GM12878 (cell line): ENCODE measurements around the gene DHX30. TPM values are rescaled to one million over a fixed set of nuclear protein-coding genes. Genes with fewer than 3 reads are reported as not detected.

Source experiments
- ATAC-seq: fragments of 200-7000 bp; cut with Tn5 transposase; 3 replicates; pipeline ENCODE4 v1.9.1; 2020; ENCODE audit warnings: mild to moderate bottlenecking, moderate library complexity
- BruUV-seq: library from RNA; stranded (reverse); fragments of 400-500 nt; replicated peaks from 2 replicates; lab custom pipeline; 2021; lab: Mats Ljungman, UMichigan
- CTCF ChIA-PET: fragments of 300-600 bp; sonication (Branson Sonifier 250); formaldehyde crosslinking; extraction: SDS; loops from one replicate; lab custom pipeline; 2021; ENCODE audit warnings: inconsistent platforms; lab: Yijun Ruan, JAX
- POLR2A ChIA-PET: fragments of 350-600 bp; formaldehyde crosslinking; extraction: SDS; loops from one replicate; lab custom pipeline; 2021; ENCODE audit warnings: inconsistent platforms; lab: Charles Lee
- RAD21 ChIA-PET: fragments of 300-600 bp; sonication (Branson Sonifier 250); formaldehyde crosslinking; loops from one replicate; lab custom pipeline; 2023; ENCODE audit warnings: antibody characterized with exemption; ENCODE audit not compliant: unreplicated experiment; lab: Charles Lee
- SMC1A ChIA-PET: fragments of 300-600 bp; sonication (Branson Sonifier 250); formaldehyde crosslinking; loops from one replicate; lab custom pipeline; 2023; ENCODE audit not compliant: unreplicated experiment, uncharacterized antibody; lab: Charles Lee
- DNase-seq: peaks from one replicate; pipeline ENCODE4 v3.0.0-alpha.2; 2011; ENCODE audit warnings: low read depth, low spot score
- FAIRE-seq: peaks from 3 replicates; lab custom pipeline; 2011; peaks lifted over from hg19 to GRCh38; lab: Jason Lieb, UNC
- H2AFZ ChIP-seq: 2 replicates; pipeline ENCODE4 v1.6.0; 2011; ENCODE audit warnings: low read depth, low read length, control low read depth; ENCODE audit not compliant: control insufficient read depth
- H3K27ac ChIP-seq: 2 replicates; pipeline ENCODE4 v1.5.1; 2011; ENCODE audit warnings: control low read depth; ENCODE audit not compliant: control insufficient read depth, insufficient read depth
- H3K27me3 ChIP-seq, 2 experiments: replicated peaks in 1 of 2; 2 replicates each; pipeline versions ENCODE4 v1.6.0 to v1.6.1; 2011; ENCODE audit warnings: low read length in 1 of 2; ENCODE audit not compliant: control insufficient read depth in 2 of 2, insufficient read depth in 2 of 2
- H3K36me3 ChIP-seq, 2 experiments: 2 replicates each; pipeline ENCODE4 v1.5.1; 2011; ENCODE audit warnings: low read length in 1 of 2; ENCODE audit not compliant: control insufficient read depth in 2 of 2, insufficient read depth in 2 of 2
- H3K4me1 ChIP-seq: 2 replicates; pipeline ENCODE4 v1.6.1; 2011; ENCODE audit warnings: mild to moderate bottlenecking, low read length, moderate library complexity, mixed read lengths; ENCODE audit not compliant: control insufficient read depth, insufficient read depth
- H3K4me2 ChIP-seq: 2 replicates; pipeline ENCODE4 v1.6.0; 2011; ENCODE audit warnings: control low read depth; ENCODE audit not compliant: control insufficient read depth, insufficient read depth
- H3K4me3 ChIP-seq: fragments of 200-600 bp; sonication (generic); 2 replicates; pipeline ENCODE4 v1.5.1; 2016
- H3K79me2 ChIP-seq: 2 replicates; pipeline ENCODE4 v1.6.0; 2011; ENCODE audit warnings: low read length; ENCODE audit not compliant: control insufficient read depth, insufficient read depth
- H3K9ac ChIP-seq: 2 replicates; pipeline ENCODE4 v1.8.0; 2011; ENCODE audit warnings: low read length, control low read depth, mixed read lengths; ENCODE audit not compliant: control insufficient read depth, insufficient read depth
- H3K9me3 ChIP-seq: replicated peaks from 3 replicates; pipeline ENCODE4 v1.5.1; 2011; ENCODE audit warnings: mild to moderate bottlenecking, low read length; ENCODE audit not compliant: control insufficient read depth, insufficient read depth
- H4K20me1 ChIP-seq: 2 replicates; pipeline ENCODE4 v1.6.0; 2011; ENCODE audit not compliant: control insufficient read depth, insufficient read depth
- CBX3 ChIP-seq: fragments of 200-600 bp; sonication (generic); IDR thresholded peaks from 2 replicates; pipeline ENCODE4 v1.6.1; 2016; ENCODE audit warnings: low read depth, borderline replicate concordance
- CHD1 ChIP-seq: IDR thresholded peaks from 2 replicates; pipeline ENCODE4 v1.6.1; 2012; ENCODE audit warnings: low read depth, low read length, improper control_type of control experiment
- CREB1 ChIP-seq: IDR thresholded peaks from 2 replicates; pipeline ENCODE4 v1.6.1; 2012; ENCODE audit warnings: low read depth, mild to moderate bottlenecking, inconsistent platforms
- HDAC2 ChIP-seq: fragments of 200-600 bp; sonication (generic); IDR thresholded peaks from 2 replicates; pipeline ENCODE4 v1.6.1; 2017
- MXI1 ChIP-seq: fragments of 150-350 bp; IDR thresholded peaks from 2 replicates; pipeline ENCODE4 v1.6.1; 2011; ENCODE audit warnings: low read depth, mild to moderate bottlenecking, inconsistent platforms, low read length, improper control_type of control experiment
- NR2F1 ChIP-seq: fragments of 450-650 bp; conservative IDR thresholded peaks from 2 replicates; pipeline ENCODE4 v1.6.1; 2017; ENCODE audit warnings: mild to moderate bottlenecking
- RAD51 ChIP-seq: fragments of 450-650 bp; IDR thresholded peaks from 2 replicates; pipeline ENCODE4 v1.6.1; 2016; ENCODE audit warnings: moderate library complexity, mild to moderate bottlenecking, inconsistent platforms
- RBBP5 ChIP-seq: fragments of 200-600 bp; sonication (generic); conservative IDR thresholded peaks from 2 replicates; pipeline ENCODE4 v1.6.1; 2016
- RFX5 ChIP-seq: IDR thresholded peaks from 2 replicates; pipeline ENCODE4 v1.6.1; 2011; ENCODE audit warnings: low read depth, low read length, improper control_type of control experiment
- SP1 ChIP-seq: IDR thresholded peaks from one replicate; pipeline ENCODE4 v1.6.1; 2011; ENCODE audit warnings: low read depth, low read length
- WGBS: methylation state at CpG from one replicate; pipeline ENCODE4 v1.1.6; 2016; ENCODE audit warnings: low lambda C conversion rate; ENCODE audit not compliant: insufficient replicate concordance, insufficient coverage; ENCODE audit errors: missing lambda C conversion rate; 5-methylcytosine and 5-hydroxymethylcytosine counted together
- in situ Hi-C: fragments of 300-500 bp; cut with MboI; formaldehyde crosslinking; loops from 9 replicates; pipeline ENCODE4 v1.14.3; 2018; ENCODE audit warnings: mixed read lengths
- intact Hi-C: fragments of 100-400 bp; cut with micrococcal nuclease; formaldehyde crosslinking; loops from one replicate; pipeline ENCODE4 v1.14.2; 2022; ENCODE audit not compliant: unreplicated experiment
- polyA plus RNA-seq, 11 experiments: library from polyadenylated mRNA; depleted of rRNA in 4 of 11; unstranded in 6 of 11; stranded (reverse) in 5 of 11; fragments of >200 nt; fragmentation: Nextera tagmentation in 4 of 11; fragmentation: Illumina TruSeq in 1 of 11; extraction: Ambion mirVana in 4 of 11; extraction: Trizol in 1 of 11; gene quantifications; 1 replicate in 1 of 11; 2 replicates in 10 of 11; pipeline versions ENCODE4 v1.2.1 to v1.2.3, GENCODE V29; 2011 to 2016; ENCODE audit warnings: inconsistent platforms in 2 of 11, missing spikeins in 2 of 11, low read depth in 1 of 11
- total RNA-seq, 4 experiments: library from RNA; depleted of rRNA in 3 of 4; stranded (reverse); fragments of >200 nt in 3 of 4; fragmentation: Illumina TruSeq in 1 of 4; extraction: Trizol in 1 of 4; gene quantifications; 2 replicates each; pipeline versions ENCODE4 v1.2.1 to v1.2.3, GENCODE V29; 2013 to 2021
- TF ChIP-seq, protein P1 (sequence below): fragments of 450-650 bp; IDR thresholded peaks from 2 replicates; pipeline ENCODE4 v1.6.1; 2017; ENCODE audit warnings: low read depth, mild to moderate bottlenecking, moderate library complexity
- TF ChIP-seq, protein P2 (sequence below): fragments of 450-650 bp; formaldehyde crosslinking; IDR thresholded peaks from 2 replicates; pipeline ENCODE4 v1.4.0; 2020; ENCODE audit warnings: mild to moderate bottlenecking, moderate library complexity
- TF ChIP-seq, protein P3 (sequence below): fragments of 450-650 bp; IDR thresholded peaks from 2 replicates; pipeline ENCODE4 v1.6.1; 2017; ENCODE audit warnings: mild to moderate bottlenecking, moderate library complexity

Gene DHX30
- total and polyA plus RNA-seq, 10 of the 15 experiments (the other 5 are each of a cell fraction or from before 2014, with no cell fraction given): 9.5 to 75.3 (median 47.8) TPM

DNA sequence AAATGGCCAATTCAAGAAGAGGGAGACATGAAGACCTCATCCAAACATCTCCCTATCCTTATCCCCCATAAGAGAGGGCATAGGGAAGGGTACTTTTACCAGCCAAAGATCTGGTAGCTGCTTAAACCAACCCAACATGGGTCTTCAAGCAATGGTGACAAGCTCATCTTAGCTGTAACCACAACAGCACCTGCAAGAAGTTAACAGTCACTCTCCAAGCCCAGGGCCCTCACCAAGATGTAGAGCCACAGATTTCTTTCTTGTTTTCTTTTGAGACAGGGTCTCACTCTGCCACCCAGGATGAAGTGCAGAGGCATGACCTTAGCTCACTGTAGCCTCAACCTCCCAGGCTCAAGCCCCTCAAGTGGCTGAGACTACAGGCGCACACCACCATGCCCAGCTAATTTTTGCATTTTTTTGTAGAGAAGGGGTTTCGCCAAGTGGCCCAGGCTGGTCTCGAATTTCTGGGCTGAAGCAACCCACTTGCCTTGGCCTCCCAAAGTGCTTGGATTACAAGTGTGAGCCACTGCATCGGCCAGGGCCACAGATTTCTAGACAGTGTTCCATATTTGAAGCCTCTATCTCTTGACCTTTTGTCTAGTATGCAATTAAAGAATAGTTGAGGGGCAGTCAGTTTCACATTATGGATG, 57.1 kb downstream of the DHX30 start (continued):
- TF ChIP-seq, protein P1, sequence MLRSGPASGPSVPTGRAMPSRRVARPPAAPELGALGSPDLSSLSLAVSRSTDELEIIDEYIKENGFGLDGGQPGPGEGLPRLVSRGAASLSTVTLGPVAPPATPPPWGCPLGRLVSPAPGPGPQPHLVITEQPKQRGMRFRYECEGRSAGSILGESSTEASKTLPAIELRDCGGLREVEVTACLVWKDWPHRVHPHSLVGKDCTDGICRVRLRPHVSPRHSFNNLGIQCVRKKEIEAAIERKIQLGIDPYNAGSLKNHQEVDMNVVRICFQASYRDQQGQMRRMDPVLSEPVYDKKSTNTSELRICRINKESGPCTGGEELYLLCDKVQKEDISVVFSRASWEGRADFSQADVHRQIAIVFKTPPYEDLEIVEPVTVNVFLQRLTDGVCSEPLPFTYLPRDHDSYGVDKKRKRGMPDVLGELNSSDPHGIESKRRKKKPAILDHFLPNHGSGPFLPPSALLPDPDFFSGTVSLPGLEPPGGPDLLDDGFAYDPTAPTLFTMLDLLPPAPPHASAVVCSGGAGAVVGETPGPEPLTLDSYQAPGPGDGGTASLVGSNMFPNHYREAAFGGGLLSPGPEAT: no peak
- TF ChIP-seq CREB1: no peak
- TF ChIP-seq RAD51: no peak
- no peak for TF ChIP-seq HDAC2
- TF ChIP-seq CBX3: no peak
- TF ChIP-seq RFX5: no peak
- TF ChIP-seq, all 136 proteins: peak for 0

DNA sequence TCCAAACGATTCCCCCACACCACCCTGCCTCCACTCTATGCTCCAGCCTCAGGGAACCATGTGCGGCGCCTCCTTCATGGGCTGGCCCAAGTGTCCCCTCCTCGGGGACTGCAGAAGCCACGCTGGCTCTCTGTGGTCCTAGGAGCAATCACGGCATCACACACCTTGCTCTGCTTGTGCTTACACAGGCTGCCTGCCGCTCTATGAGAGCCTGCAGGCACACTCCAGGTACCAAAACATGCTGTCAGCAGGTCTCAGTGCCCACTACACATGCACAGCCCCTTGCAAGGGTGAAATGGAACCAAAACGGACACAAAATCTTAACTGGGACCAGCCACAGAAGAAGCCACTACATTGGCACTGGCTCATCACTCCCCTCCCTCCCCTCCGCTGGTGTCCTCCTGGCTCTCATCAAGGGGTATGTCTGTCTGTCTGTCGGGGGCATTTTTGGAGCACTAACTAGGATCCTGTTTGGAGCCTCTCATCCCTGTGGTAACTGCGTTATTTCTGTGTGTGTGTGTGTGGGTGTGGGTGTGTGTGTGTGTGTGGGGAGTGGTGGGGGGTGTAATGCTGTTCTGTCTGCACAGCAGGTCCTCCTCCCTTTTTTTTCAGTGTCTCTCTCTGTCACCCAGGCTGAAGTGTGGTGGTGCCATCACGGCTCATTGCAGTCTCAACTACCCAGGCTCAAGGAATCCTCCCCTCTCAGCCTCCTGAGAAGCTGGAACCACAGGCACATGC, 60.6 kb downstream of the DHX30 start:
- H3K36me3 ChIP-seq: peaks cover 17 to 23% of the 10 kb centered on the region in 2 experiments; a peak in 3 of 4 replicates
- WGBS: 90% methylated on average over 12 of the region's 12 CpGs
- H3K4me2 ChIP-seq: no peak overlapping the region
- no peaks in the 10 kb centered on the region for H3K9me3 ChIP-seq
- ChIA-PET POLR2A (interaction anchor here (0.6 kb wide), 1 partner anchor 86 kb away, joined by 6 read pairs; no protein-coding TSS in a partner anchor), CTCF (interaction anchor here (2.8 kb wide), 1 partner anchor 126 kb away, joined by 10 read pairs; no protein-coding TSS in a partner anchor), SMC1A (no interaction called here), RAD21 (no interaction called here)
- ATAC-seq: no peak
- H3K4me1 ChIP-seq: no peaks in the 10 kb centered on the region
- no peaks in the 10 kb centered on the region for H3K79me2 ChIP-seq
- intact Hi-C loops (no loop called here), in situ Hi-C loops (no loop called here)
- DNase-seq: no peak
- H2AFZ ChIP-seq: no peak overlapping the region
- no peak overlapping the region for H3K4me3 ChIP-seq
- no peaks in the 10 kb centered on the region for H4K20me1 ChIP-seq
- no peak for FAIRE-seq
- H3K9ac ChIP-seq: no peak overlapping the region
- H3K27ac ChIP-seq: no peak overlapping the region
- BruUV-seq: no TSS peak
- H3K27me3 ChIP-seq: no peaks in the 10 kb centered on the region
- TF ChIP-seq RBBP5 (no peak), MXI1 (no peak), NR2F1 (no peak), SP1 (no peak), CHD1 (no peak)
- TF ChIP-seq, protein P2, sequence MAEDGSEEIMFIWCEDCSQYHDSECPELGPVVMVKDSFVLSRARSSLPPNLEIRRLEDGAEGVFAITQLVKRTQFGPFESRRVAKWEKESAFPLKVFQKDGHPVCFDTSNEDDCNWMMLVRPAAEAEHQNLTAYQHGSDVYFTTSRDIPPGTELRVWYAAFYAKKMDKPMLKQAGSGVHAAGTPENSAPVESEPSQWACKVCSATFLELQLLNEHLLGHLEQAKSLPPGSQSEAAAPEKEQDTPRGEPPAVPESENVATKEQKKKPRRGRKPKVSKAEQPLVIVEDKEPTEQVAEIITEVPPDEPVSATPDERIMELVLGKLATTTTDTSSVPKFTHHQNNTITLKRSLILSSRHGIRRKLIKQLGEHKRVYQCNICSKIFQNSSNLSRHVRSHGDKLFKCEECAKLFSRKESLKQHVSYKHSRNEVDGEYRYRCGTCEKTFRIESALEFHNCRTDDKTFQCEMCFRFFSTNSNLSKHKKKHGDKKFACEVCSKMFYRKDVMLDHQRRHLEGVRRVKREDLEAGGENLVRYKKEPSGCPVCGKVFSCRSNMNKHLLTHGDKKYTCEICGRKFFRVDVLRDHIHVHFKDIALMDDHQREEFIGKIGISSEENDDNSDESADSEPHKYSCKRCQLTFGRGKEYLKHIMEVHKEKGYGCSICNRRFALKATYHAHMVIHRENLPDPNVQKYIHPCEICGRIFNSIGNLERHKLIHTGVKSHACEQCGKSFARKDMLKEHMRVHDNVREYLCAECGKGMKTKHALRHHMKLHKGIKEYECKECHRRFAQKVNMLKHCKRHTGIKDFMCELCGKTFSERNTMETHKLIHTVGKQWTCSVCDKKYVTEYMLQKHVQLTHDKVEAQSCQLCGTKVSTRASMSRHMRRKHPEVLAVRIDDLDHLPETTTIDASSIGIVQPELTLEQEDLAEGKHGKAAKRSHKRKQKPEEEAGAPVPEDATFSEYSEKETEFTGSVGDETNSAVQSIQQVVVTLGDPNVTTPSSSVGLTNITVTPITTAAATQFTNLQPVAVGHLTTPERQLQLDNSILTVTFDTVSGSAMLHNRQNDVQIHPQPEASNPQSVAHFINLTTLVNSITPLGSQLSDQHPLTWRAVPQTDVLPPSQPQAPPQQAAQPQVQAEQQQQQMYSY (CRISPR knock-in tag): no peak
- TF ChIP-seq, protein P3, sequence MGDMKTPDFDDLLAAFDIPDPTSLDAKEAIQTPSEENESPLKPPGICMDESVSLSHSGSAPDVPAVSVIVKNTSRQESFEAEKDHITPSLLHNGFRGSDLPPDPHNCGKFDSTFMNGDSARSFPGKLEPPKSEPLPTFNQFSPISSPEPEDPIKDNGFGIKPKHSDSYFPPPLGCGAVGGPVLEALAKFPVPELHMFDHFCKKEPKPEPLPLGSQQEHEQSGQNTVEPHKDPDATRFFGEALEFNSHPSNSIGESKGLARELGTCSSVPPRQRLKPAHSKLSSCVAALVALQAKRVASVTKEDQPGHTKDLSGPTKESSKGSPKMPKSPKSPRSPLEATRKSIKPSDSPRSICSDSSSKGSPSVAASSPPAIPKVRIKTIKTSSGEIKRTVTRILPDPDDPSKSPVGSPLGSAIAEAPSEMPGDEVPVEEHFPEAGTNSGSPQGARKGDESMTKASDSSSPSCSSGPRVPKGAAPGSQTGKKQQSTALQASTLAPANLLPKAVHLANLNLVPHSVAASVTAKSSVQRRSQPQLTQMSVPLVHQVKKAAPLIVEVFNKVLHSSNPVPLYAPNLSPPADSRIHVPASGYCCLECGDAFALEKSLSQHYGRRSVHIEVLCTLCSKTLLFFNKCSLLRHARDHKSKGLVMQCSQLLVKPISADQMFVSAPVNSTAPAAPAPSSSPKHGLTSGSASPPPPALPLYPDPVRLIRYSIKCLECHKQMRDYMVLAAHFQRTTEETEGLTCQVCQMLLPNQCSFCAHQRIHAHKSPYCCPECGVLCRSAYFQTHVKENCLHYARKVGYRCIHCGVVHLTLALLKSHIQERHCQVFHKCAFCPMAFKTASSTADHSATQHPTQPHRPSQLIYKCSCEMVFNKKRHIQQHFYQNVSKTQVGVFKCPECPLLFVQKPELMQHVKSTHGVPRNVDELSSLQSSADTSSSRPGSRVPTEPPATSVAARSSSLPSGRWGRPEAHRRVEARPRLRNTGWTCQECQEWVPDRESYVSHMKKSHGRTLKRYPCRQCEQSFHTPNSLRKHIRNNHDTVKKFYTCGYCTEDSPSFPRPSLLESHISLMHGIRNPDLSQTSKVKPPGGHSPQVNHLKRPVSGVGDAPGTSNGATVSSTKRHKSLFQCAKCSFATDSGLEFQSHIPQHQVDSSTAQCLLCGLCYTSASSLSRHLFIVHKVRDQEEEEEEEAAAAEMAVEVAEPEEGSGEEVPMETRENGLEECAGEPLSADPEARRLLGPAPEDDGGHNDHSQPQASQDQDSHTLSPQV: no peak
